CD4-positive, alpha-beta T cell treated with Interleukin-10 for 1 hour (primary cell): ENCODE results near the gene TFIP11.
"Not testable (repeated sequence)": the region's sequence is repeated elsewhere in the genome, so short reads cannot be mapped to it uniquely, and the experiment has no call there.

ENCODE experiments used
- DNase-seq: peaks from one replicate; pipeline ENCODE4 v3.0.0-alpha.2; 2020

The TFIP11 gene

GRCh38 chr22:26540119-26540518 is 27.8 kb upstream of the TFIP11 start:
- no peak for DNase-seq

GRCh38 chr22:26536762-26537134 is 24.5 kb upstream of the TFIP11 start:
- DNase-seq = no peak

GRCh38 chr22:26536056-26536761 is 23.9 kb upstream of the TFIP11 start:
- DNase-seq = no peak

- no peak for DNase-seq
These were observed 23.3 kb upstream of the TFIP11 start for GRCh38 chr22:26535603-26535908.

- no peak for DNase-seq
These were observed 22.8 kb upstream of the TFIP11 start for GRCh38 chr22:26534874-26535602.

GRCh38 chr22:26534171-26534855 is 22.0 kb upstream of the TFIP11 start:
- DNase-seq = no peak

- DNase-seq = no peak
These were observed 17.1 kb upstream of the TFIP11 start for GRCh38 chr22:26529345-26529744.

- not testable (repeated sequence) for DNase-seq
These were observed 16.2 kb upstream of the TFIP11 start for GRCh38 chr22:26528518-26528917.

GRCh38 chr22:26527574-26528465 is 15.5 kb upstream of the TFIP11 start:
- no peak for DNase-seq

GRCh38 chr22:26527167-26527566 is 14.9 kb upstream of the TFIP11 start:
- DNase-seq = no peak

GRCh38 chr22:26525946-26526564 is 13.8 kb upstream of the TFIP11 start:
- no peak for DNase-seq

- no peak for DNase-seq
These were observed 12.6 kb upstream of the TFIP11 start for GRCh38 chr22:26524870-26525269.

GRCh38 chr22:26522592-26522991 is 10.3 kb upstream of the TFIP11 start:
- DNase-seq = no peak

- DNase-seq = no peak
These were observed 9.7 kb upstream of the TFIP11 start for GRCh38 chr22:26522012-26522411.

- no peak for DNase-seq
These were observed 5.2 kb upstream of the TFIP11 start for GRCh38 chr22:26517429-26517828.

GRCh38 chr22:26516503-26516902 is 4.2 kb upstream of the TFIP11 start:
- DNase-seq = no peak

GRCh38 chr22:26515931-26516330 is 3.7 kb upstream of the TFIP11 start:
- no peak for DNase-seq

- DNase-seq = no peak
These were observed 2.3 kb upstream of the TFIP11 start for GRCh38 chr22:26514419-26515161.

- no peak for DNase-seq
These were observed 1.6 kb upstream of the TFIP11 start for GRCh38 chr22:26513838-26514237.

GRCh38 chr22:26508148-26508547 is 4.1 kb downstream of the TFIP11 start:
- DNase-seq = no peak

GRCh38 chr22:26503758-26504157 is 8.5 kb downstream of the TFIP11 start:
- no peak for DNase-seq
